Subcutaneous abdominal adipose tissue (tissue), 5 donors: Measurements from ENCODE around the gene MROH2A.

Source experiments
- H3K27ac ChIP-seq: one replicate; pipeline ENCODE4 v1.7.0; 2013; ENCODE audit warnings: low read depth, mild to moderate bottlenecking, inconsistent platforms, low read length, moderate library complexity
- H3K27me3 ChIP-seq, 5 donors: one replicate each; pipeline ENCODE4 v1.7.0; 2013; ENCODE audit warnings: low read length in 5 of 5, inconsistent platforms in 1 of 5; ENCODE audit not compliant: control insufficient read depth in 5 of 5, insufficient read depth in 4 of 5
- H3K36me3 ChIP-seq, 5 donors: one replicate each; pipeline ENCODE4 v1.7.0; 2013; ENCODE audit warnings: low read length in 5 of 5; ENCODE audit not compliant: control insufficient read depth in 5 of 5, insufficient read depth in 5 of 5
- H3K4me1 ChIP-seq, 5 donors: one replicate each; pipeline ENCODE4 v1.7.0; 2013; ENCODE audit warnings: low read length in 5 of 5, mild to moderate bottlenecking in 3 of 5, moderate library complexity in 1 of 5; ENCODE audit not compliant: control insufficient read depth in 5 of 5, insufficient read depth in 5 of 5
- H3K4me3 ChIP-seq, 5 donors: one replicate each; pipeline ENCODE4 v1.7.0; 2013; ENCODE audit warnings: low read length in 5 of 5, low read depth in 1 of 5
- H3K9ac ChIP-seq, 5 donors: one replicate each; pipeline ENCODE4 v1.7.0; 2013; ENCODE audit warnings: low read length in 5 of 5, mild to moderate bottlenecking in 4 of 5, moderate library complexity in 3 of 5
- H3K9me3 ChIP-seq, 5 donors: one replicate each; pipeline ENCODE4 v1.7.0; 2013; ENCODE audit warnings: low read length in 5 of 5; ENCODE audit not compliant: control insufficient read depth in 5 of 5
- donor health status: healthy.
- donor health status: healthy.
- donor health status: healthy.
- donor health status: healthy.
- donor health status: healthy.

MROH2A gene

DNA sequence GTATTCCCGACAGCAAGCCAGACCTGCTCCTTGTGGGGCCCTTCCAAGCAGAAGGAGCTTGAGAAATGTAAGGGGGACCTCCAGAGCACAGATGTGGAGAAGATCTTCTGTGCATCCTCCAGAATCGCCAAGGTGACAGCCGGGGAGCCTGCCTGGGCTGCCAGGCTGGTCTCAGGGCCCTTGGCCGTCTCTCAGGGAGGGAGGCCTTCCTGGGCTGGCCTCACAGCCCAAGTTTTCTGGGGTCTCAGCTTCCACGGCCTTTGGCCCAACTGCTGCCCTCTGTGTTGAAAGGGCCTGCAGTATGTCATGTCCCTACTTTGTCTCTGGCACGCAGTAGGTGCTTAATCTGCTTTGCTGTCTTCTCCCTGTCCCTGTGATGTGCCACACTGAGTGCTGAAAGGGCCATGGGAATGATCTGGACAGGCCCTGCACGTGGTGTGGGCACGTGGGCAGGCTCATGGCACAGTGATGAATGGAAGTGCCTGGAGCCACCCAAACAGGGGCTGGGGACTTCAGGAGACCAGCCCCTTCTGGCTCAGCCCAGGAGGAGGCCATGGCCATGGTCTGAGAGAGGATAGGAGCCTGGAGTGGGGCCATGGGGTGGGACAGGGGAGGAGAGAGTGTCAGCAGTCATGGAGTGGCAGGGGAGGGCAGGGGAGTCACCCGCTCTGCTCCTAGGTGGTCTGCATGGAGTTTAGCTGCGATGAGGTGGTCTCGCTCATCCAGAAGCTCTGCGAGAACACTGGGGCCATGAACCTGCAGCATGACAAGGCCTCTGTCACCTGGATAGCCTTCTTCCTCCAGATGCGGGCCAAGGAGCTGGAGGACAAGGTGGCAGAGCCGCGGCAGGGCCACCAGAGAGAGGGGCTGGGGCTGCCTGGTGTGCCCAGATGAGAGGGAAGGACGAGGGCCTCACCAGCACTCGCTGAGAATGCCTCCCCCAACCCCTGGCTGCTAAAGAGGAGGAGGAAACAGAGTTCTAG is 40.8 kb downstream of the MROH2A start:
- Histone ChIP-seq H3K9ac (no peak overlapping the region), H3K27me3 (no peaks in the 10 kb centered on the region), H3K27ac (no peak overlapping the region), H3K4me3 (no peak overlapping the region), H3K4me1 (peaks cover 0 to 35% (median 17%) of the 10 kb centered on the region in 5 donors), H3K36me3 (no peaks in the 10 kb centered on the region), H3K9me3 (peaks cover 0 to 3% (median 0%) of the 10 kb centered on the region in 5 donors)

DNA sequence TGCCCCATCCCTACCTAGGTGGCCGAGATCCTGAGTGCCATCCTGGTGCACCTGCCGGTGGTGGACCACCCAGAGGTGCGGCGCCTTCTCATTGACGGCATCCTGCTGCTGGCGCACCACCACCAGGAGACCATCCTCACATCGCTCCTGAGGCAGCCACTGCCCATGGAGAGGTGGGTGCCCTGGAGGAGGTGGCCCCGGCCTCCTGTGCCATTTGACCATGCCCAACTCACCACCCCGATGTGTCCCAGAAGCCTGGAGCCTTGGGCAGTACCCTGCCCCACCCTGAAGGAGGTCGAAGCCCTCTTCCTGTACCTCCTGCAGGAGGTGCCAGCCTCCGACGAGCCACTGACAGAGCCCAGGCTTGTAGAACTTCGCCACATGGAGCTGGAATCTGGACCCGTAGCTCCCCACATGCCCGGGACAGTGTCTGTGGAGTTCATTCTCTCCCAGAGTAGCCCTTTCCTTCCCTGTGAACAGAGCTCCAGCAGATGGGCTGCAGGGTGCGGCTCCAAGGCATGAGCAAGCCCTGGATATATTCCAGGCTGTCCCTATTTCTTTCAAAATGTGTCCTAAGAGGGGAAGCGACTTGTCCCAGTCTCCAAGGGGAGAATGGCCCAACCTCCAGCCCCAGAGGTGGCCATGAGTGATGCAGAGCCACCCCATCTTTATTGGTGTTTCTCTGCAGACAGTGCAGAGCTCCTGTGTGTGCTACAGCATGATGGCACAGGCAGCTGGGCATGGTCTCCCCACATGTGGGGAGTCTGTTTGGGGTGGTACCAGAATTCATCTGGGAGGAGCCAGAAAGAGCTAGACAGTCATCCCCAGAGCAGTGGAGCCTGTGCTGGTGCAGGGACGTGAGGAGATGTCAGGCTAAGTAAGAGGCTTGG is 42.0 kb downstream of the MROH2A start:
- H3K36me3 ChIP-seq, result no peaks in the 10 kb centered on the region
- H3K9me3 ChIP-seq, result peaks cover 0 to 3% (median 0%) of the 10 kb centered on the region in 5 donors
- peaks cover 0 to 35% (median 17%) of the 10 kb centered on the region in 5 donors for H3K4me1 ChIP-seq
- H3K9ac ChIP-seq, result no peak overlapping the region
- no peaks in the 10 kb centered on the region for H3K27me3 ChIP-seq
- H3K4me3 ChIP-seq, result no peak overlapping the region
- H3K27ac ChIP-seq, result no peak overlapping the region

DNA sequence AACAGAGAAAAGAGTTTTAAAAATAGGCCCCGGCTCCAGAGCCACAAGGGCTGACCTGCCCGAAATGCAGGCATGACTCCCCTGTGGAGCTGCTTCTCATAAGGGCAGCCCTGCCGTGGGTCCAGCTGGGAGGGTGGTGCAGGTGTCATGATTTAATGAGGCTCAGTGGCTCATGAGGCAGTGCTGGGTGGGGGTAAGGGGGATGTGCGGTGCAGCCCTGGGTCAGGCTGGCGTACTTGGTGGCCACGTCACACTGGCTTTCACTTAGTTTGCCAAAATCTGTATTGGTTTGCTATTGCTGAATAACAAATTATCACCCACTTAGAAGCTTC is 42.6 kb downstream of the MROH2A start:
- H3K9me3 ChIP-seq, result peaks cover 0 to 3% (median 0%) of the 10 kb centered on the region in 5 donors
- no peaks in the 10 kb centered on the region for H3K27me3 ChIP-seq
- H3K36me3 ChIP-seq, result no peaks in the 10 kb centered on the region
- no peak overlapping the region for H3K27ac ChIP-seq
- no peak overlapping the region for H3K9ac ChIP-seq
- no peak overlapping the region for H3K4me3 ChIP-seq
- peaks cover 0 to 35% (median 17%) of the 10 kb centered on the region in 5 donors for H3K4me1 ChIP-seq

DNA sequence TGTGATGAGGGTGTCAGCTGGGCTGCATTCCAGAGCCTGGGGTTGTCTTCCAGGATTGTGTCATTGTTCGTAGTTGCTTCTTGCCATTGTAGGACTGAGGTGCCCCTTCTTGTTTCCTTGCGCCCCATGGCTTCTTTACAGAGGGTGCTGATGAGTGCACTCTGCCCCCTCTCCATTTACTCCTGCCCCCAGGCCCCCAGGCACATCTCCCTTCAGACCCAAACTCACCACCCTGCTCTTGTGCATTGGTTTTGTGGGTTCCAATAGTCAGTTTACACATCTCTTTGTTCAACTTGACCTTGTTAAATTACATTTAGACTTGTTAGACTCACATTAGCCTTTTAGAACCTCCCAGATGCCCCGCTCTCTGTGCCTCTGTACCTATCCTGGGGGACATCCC is 43.1 kb downstream of the MROH2A start:
- Histone ChIP-seq H3K9ac (no peak overlapping the region), H3K9me3 (peaks cover 0 to 3% (median 0%) of the 10 kb centered on the region in 5 donors), H3K36me3 (no peaks in the 10 kb centered on the region), H3K4me1 (peaks cover 0 to 35% (median 17%) of the 10 kb centered on the region in 5 donors), H3K27ac (no peak overlapping the region), H3K27me3 (no peaks in the 10 kb centered on the region), H3K4me3 (no peak overlapping the region)

DNA sequence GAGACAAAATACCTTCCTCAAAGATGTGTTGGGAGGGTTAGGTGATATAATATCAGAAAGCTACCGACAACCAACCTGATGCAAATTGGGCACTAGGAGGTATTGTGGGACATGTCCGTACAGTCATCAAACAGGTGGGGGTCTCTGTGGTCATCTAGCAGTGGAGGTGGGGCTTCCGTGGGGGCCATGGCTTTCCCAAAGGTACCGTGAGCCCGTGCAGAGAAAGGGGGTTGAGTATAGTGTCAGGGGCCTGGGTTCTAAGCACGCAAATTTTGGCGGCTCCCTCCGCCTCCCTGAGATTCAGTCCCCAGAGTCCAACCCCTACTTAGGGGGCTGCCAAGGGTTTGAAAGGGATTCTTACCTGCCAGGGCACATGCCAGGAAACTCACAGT is 43.6 kb downstream of the MROH2A start:
- Histone ChIP-seq H3K9ac (no peak overlapping the region), H3K27me3 (no peaks in the 10 kb centered on the region), H3K9me3 (no peaks in the 10 kb centered on the region), H3K27ac (no peak overlapping the region), H3K36me3 (no peaks in the 10 kb centered on the region), H3K4me3 (no peak overlapping the region), H3K4me1 (peaks cover 0 to 31% (median 13%) of the 10 kb centered on the region in 5 donors)

DNA sequence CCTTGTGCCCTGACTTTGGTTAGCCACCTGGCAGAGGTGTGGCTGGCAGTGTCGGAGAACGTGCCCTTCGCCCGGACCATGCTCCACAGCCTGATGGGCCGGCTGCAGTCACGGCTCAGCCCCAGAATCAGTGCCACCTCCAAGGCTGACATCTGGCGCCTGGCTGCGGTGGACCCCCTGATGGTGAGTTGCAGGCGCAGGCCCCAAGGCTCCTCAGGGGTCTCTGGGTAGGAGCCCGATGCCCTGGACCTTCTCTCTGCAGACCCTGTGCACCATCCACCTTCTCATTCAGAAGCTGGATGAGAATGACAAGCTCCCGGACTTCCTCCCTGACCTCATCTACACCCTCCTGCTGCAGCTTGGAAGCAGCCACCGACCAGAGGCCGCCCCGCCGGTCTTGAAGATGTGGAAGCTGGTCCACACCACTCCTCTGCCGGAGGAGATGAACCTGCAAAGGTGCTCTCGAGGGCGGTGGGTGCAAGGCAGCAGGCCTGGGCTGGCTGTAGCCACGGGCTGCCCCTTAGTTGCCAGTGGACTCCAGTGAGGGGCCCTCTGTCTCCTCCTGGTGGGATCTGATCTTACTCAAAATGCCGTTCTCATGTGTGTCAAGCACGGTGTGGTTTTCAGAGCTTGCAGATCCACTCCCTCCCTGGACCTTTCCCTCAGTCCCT is 44.1 kb downstream of the MROH2A start:
- Histone ChIP-seq H3K4me3 (no peak overlapping the region), H3K4me1 (peaks cover 0 to 25% (median 8%) of the 10 kb centered on the region in 5 donors), H3K36me3 (no peaks in the 10 kb centered on the region), H3K27me3 (no peaks in the 10 kb centered on the region), H3K27ac (no peak overlapping the region), H3K9me3 (no peaks in the 10 kb centered on the region), H3K9ac (no peak overlapping the region)

DNA sequence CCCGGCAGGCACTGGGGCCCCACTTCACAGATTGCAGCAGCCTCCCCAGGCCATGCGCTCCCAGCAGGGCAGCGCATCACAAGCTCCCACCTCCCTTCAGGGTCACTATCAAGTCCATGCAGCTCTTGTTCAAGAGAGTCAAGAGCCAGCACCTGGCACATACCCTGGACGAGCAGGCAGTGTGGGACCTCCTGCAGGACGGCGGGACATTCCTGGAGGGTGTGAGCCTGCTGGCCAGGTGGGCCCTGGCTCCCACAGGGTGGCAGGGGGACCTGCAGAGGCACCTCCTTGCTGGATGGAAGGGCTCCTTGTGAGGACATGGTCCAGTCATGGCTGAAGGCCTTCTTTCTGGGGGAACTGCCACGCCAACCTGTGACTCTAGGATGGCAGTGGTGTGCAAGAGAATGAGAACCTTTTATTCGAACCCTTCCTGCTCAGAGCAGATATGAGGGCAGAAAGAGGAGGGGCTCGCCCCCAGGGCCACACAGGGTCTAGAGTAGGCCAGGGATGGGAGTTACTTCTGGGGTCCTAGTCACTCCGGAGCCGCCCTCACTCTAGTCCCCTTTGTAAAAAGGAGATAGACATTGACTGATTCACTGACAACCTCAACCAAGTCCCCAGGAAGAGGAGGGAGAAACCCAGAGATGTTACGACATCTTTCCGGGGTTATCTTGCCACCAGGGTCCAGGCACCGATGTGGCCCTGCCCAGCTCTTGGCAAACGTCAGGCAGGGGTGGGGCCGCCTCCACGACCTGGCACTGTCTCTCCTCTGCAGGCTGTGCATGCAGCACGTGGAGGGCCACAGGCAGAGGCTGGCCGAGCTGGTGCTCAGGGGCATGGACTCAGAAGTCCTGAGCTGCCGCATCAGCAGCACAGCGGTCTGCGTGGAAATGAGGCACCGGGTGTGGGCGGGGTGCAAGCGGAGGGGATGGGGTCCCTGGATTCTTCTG is 44.9 kb downstream of the MROH2A start:
- Histone ChIP-seq H3K27me3 (no peaks in the 10 kb centered on the region), H3K9ac (no peak overlapping the region), H3K27ac (no peak overlapping the region), H3K9me3 (no peaks in the 10 kb centered on the region), H3K4me3 (no peak overlapping the region), H3K36me3 (no peaks in the 10 kb centered on the region), H3K4me1 (peaks cover 0 to 17% (median under 1%) of the 10 kb centered on the region in 5 donors)

DNA sequence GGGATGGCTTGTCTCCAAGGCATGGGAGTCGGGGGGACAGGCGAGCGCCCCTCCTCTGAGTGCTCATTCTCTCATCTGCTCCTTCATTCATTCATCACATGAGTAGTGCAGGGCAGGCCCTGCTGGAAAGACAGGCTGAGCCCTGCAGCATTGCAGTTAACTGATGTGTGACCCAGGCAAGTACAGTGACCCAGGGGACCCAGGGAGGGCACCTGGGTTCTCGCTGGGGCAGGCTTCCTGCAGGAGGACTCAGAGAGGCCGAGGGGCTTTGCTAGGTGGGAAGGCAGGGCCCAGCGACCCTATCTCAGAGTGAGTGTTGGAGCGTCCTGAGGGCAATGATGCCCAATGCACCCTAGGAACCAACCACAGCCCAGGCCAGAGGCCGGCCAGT is 45.6 kb downstream of the MROH2A start:
- H3K9ac ChIP-seq, result no peak overlapping the region
- H3K4me3 ChIP-seq, result no peak overlapping the region
- H3K9me3 ChIP-seq, result no peaks in the 10 kb centered on the region
- H3K27me3 ChIP-seq, result peaks cover 0 to under 1% (median 0%) of the 10 kb centered on the region in 5 donors
- no peaks in the 10 kb centered on the region for H3K36me3 ChIP-seq
- H3K27ac ChIP-seq, result no peak overlapping the region
- H3K4me1 ChIP-seq, result peaks cover 0 to 13% (median 0%) of the 10 kb centered on the region in 5 donors

DNA sequence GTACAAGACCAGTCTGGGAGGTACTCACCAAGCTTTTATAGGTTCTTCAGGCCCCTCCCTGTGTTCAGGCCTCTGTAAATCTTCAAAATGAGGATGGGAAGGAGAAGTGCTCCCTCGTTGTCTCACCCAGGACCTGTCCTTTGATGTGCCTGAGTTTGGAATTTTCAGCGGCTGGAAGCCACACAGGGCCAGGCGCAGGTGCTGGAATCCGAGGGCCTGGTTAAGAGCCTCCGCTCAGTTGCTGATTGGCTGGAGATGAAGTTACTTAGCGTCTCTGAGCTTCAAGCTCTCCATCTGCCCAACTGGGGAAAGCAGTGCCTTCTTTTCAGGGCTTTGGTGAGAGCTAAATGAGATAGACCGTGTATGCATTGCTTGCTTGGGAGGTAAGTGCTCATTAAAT is 46.2 kb downstream of the MROH2A start:
- no peaks in the 10 kb centered on the region for H3K36me3 ChIP-seq
- H3K4me3 ChIP-seq, result no peak overlapping the region
- no peak overlapping the region for H3K27ac ChIP-seq
- H3K9ac ChIP-seq, result no peak overlapping the region
- H3K9me3 ChIP-seq, result no peaks in the 10 kb centered on the region
- H3K4me1 ChIP-seq, result peaks cover 0 to 13% (median 0%) of the 10 kb centered on the region in 5 donors
- H3K27me3 ChIP-seq, result peaks cover 0 to 6% (median 0%) of the 10 kb centered on the region in 5 donors
